ENCODE data around the gene SRC.

Gene SRC

DNA sequence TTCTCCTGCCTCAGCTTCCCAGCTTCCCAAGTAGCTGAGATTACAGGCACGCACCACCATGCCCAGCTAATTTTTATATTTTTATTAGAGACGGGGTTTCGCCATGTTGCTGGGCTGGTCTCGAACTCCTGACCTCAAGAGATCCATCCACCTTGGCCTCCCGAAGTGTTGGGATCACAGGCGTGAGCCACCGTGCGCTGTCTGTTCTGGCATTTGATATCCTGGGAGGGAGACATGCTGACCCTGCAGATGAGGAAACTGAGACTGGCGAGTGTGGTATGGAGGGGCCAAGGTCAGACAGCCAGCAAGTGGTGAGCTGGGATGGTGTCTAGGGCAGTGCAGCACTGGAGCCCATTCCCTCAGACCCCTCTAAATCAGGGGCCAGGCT is 44.6 kb downstream of the SRC start:
- in situ Hi-C loops (cut with HindIII; ENCODE audit: low sequenced_read_pairs), result no loop called here
- TF ChIP-seq, protein P1, sequence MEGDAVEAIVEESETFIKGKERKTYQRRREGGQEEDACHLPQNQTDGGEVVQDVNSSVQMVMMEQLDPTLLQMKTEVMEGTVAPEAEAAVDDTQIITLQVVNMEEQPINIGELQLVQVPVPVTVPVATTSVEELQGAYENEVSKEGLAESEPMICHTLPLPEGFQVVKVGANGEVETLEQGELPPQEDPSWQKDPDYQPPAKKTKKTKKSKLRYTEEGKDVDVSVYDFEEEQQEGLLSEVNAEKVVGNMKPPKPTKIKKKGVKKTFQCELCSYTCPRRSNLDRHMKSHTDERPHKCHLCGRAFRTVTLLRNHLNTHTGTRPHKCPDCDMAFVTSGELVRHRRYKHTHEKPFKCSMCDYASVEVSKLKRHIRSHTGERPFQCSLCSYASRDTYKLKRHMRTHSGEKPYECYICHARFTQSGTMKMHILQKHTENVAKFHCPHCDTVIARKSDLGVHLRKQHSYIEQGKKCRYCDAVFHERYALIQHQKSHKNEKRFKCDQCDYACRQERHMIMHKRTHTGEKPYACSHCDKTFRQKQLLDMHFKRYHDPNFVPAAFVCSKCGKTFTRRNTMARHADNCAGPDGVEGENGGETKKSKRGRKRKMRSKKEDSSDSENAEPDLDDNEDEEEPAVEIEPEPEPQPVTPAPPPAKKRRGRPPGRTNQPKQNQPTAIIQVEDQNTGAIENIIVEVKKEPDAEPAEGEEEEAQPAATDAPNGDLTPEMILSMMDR (IDR thresholded peaks at IDR 0.05; ENCODE audit: low read depth, low read length), result no peak
- DNase-seq (ENCODE audit: low read depth, low spot score), result no peak
- no peak overlapping the region for H3K4me3 ChIP-seq (ENCODE audit: low read depth, low read length)

- DNase-seq (ENCODE audit: low read depth, low spot score), result no peak
- TF ChIP-seq, protein P1 (IDR thresholded peaks at IDR 0.05; ENCODE audit: low read depth, low read length), result no peak
- in situ Hi-C loops (cut with HindIII; ENCODE audit: low sequenced_read_pairs), result no loop called here
- H3K4me3 ChIP-seq (ENCODE audit: low read depth, low read length), result no peak overlapping the region
Measured at GRCh38 chr20:37390891-37391525, 45.1 kb downstream of the SRC start.

DNA sequence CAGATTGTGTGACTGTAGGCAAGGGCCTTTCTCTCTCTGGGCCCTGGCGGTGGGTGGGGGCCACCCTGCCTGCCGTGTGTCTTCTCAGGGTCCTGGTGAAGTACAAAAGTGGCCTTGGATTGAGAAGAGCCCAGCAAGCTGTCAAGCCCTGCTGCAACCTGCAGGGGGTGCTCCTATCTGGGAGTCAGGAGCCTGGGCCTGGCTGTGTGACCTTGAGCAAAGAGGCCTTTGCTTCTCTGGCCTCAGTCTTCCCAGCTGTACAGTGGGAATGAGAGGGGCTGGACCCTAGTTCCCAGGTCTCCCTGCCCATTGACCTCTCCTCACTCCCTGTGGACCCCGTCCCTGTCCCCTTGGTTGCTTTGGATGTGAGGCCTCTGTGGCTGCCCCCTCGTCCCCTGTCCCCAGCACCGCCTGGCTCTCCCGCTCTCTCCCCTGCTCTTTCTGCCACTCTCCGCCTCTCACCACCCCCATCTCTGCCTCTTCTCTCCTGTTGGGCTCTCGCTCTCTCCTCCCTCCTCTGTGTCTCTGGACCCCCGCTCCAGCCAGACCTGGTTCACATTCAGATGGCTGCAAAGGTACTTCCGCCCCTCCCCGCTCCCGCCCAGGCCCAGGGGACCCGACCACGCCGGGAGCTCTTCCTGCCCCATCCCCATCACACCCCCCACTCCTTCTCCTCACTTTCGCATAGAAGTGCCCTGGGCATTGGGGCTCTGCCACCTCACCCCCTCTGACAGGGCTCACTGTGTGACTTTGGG is 46.7 kb downstream of the SRC start:
- in situ Hi-C loops (cut with HindIII; ENCODE audit: low sequenced_read_pairs), result no loop called here
- TF ChIP-seq, protein P1 (IDR thresholded peaks at IDR 0.05; ENCODE audit: low read depth, low read length), result peak; percentile 44
- H3K4me3 ChIP-seq (ENCODE audit: low read depth, low read length), result no peak overlapping the region
- no peak for DNase-seq (ENCODE audit: low read depth, low spot score)

- TF ChIP-seq, protein P1 (IDR thresholded peaks at IDR 0.05; ENCODE audit: low read depth, low read length), result no peak
- in situ Hi-C loops (cut with HindIII; ENCODE audit: low sequenced_read_pairs), result no loop called here
- H3K4me3 ChIP-seq (ENCODE audit: low read depth, low read length), result no peak overlapping the region
- DNase-seq (ENCODE audit: low read depth, low spot score), result no peak
Measured at GRCh38 chr20:37393196-37393862, 47.4 kb downstream of the SRC start.

- H3K4me3 ChIP-seq (ENCODE audit: low read depth, low read length), result no peak overlapping the region
- no peak for DNase-seq (ENCODE audit: low read depth, low spot score)
- TF ChIP-seq, protein P1 (IDR thresholded peaks at IDR 0.05; ENCODE audit: low read depth, low read length), result no peak
- in situ Hi-C loops (cut with HindIII; ENCODE audit: low sequenced_read_pairs), result no loop called here
Measured at GRCh38 chr20:37393863-37394542, 48.1 kb downstream of the SRC start.
